ENCODE results near the gene SLC17A9.

Gene SLC17A9

DNA sequence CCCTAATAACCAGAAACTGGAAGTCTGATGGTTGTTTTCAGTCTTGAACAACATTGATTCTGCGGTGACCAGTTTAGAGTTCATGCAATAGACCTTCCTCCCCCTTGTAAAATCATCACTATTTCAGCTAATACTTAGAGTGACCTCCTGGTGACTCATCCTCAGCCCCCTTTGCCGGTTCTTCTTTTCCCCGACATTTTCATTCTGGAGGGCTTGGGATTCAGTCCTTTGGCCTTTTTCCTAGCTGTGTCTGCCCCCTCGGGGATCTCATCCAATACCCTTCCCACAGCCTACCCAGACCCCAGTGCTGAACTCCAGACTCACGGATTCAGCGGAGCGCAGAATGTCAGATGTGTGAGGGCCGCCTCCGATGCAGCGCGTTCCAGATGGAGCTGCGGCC lies 61.8 kb downstream of the SLC17A9 start:
- no peak overlapping the region for H3K4me3 ChIP-seq (ENCODE audit: low read depth, low read length)
- TF ChIP-seq, protein P1, sequence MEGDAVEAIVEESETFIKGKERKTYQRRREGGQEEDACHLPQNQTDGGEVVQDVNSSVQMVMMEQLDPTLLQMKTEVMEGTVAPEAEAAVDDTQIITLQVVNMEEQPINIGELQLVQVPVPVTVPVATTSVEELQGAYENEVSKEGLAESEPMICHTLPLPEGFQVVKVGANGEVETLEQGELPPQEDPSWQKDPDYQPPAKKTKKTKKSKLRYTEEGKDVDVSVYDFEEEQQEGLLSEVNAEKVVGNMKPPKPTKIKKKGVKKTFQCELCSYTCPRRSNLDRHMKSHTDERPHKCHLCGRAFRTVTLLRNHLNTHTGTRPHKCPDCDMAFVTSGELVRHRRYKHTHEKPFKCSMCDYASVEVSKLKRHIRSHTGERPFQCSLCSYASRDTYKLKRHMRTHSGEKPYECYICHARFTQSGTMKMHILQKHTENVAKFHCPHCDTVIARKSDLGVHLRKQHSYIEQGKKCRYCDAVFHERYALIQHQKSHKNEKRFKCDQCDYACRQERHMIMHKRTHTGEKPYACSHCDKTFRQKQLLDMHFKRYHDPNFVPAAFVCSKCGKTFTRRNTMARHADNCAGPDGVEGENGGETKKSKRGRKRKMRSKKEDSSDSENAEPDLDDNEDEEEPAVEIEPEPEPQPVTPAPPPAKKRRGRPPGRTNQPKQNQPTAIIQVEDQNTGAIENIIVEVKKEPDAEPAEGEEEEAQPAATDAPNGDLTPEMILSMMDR (IDR thresholded peaks at IDR 0.05; ENCODE audit: borderline replicate concordance, insufficient read depth, low read depth, low read length), result no peak

DNA sequence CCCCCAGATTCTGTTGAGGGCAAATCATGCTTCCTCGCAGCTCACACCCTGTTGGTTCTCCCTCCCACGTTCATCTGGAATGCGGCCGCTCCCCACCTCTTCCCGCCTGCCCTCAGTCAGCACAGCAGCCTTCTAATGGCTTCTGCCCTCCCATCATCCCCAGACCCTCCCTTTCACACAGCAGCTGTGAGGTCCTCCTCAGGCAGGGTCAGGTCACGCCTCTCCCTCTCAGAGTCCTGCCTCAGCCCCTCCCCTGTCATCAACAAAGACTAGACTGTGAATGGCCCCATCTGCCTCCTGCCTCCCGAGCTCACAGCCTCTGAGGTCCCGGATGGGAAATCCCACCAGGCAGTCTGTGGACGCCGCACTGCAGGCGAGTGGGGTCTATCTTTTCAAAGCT lies 62.2 kb downstream of the SLC17A9 start:
- no peak overlapping the region for H3K4me3 ChIP-seq (ENCODE audit: low read depth, low read length)
- TF ChIP-seq, protein P1 (IDR thresholded peaks at IDR 0.05; ENCODE audit: borderline replicate concordance, insufficient read depth, low read depth, low read length), result no peak

DNA sequence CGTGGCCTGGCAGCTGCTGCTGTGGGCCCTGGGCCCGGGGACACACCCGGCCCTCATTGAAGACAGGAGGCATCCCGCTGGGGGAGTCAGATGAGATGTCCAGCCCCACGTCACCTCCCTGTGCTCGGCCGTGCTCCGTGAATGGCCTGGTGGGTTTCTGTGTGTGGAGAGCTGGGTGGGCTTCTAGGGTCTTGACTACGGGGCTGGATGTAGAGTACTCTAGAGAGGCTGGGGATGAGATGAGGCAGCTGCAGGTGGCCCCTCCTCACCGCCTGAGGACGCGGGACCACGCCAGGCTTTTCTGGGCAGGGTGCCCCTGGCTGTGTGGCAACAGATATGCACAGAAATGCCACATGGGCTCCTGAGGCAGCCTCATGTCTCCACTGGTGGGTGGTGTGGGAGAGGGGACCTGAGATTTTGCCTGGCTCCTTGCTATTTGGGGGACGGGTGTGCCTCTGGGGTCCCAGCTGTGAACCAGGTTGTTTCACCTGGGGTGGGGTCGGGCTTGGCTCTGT lies 62.7 kb downstream of the SLC17A9 start:
- H3K4me3 ChIP-seq (ENCODE audit: low read depth, low read length), result no peak overlapping the region
- TF ChIP-seq, protein P1 (IDR thresholded peaks at IDR 0.05; ENCODE audit: borderline replicate concordance, insufficient read depth, low read depth, low read length), result no peak

DNA sequence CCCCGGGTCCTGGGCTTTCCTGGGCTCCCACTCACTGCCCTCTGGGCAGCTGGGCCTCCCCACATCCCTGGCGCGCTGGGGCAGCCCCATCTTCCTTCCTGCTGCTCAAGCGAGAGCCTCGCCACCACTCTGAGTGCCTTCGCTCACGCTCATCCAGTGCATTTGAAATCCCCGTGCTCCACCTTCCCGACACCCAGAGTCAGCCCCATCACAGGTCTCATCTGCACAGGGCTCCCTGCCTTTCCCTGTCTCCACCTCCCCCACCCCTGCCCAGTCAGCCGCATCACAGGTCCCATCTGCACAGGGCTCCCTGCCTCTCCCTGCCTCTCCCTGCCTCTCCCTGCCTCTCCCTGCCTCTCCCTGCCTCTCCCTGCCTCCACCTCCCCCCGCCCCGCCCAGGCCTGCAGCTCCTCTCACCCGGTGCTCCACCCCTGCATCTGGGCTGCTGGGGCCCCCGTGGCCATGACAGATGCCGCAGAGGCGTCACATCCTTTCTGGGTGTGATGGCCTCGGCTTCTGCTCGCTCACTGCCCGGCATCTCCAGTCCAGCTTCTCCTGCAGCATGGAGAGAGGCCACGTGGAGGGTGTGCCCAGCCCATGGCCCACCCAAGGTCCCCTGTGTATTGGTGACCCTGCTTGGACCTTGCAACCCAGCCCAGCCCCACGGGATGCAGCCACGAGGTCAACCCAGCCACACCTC lies 63.3 kb downstream of the SLC17A9 start:
- no peak overlapping the region for H3K4me3 ChIP-seq (ENCODE audit: low read depth, low read length)
- TF ChIP-seq, protein P1 (IDR thresholded peaks at IDR 0.05; ENCODE audit: borderline replicate concordance, insufficient read depth, low read depth, low read length), result no peak

DNA sequence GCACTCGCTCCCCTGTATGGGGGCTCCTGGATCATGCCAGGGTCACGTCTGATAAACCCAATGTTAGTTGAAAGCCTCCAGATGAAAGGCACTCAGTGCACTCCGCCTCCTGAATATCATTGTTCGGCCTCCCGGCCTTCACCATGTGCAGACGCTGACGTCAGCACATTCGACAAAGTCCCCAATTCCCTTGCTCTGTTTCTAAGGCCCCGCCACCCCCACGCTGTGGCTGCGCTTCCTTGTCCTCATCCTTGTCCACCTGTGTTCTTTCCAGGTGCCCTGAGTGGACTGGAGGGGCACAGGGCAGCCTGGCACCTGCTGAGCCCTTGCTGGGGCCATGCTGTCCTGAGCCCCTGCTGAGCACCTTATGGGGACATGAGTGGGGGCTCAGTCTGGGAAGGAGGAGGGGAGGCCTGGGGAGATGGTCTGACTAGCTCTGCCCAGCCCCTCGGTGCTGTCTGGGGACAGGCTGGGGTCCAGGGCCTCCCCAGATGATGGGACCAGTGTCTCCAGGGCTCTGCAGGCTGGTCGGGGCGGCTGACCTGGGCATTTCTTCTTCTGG lies 64.1 kb downstream of the SLC17A9 start:
- TF ChIP-seq, protein P1 (IDR thresholded peaks at IDR 0.05; ENCODE audit: borderline replicate concordance, insufficient read depth, low read depth, low read length), result no peak
- no peak overlapping the region for H3K4me3 ChIP-seq (ENCODE audit: low read depth, low read length)

DNA sequence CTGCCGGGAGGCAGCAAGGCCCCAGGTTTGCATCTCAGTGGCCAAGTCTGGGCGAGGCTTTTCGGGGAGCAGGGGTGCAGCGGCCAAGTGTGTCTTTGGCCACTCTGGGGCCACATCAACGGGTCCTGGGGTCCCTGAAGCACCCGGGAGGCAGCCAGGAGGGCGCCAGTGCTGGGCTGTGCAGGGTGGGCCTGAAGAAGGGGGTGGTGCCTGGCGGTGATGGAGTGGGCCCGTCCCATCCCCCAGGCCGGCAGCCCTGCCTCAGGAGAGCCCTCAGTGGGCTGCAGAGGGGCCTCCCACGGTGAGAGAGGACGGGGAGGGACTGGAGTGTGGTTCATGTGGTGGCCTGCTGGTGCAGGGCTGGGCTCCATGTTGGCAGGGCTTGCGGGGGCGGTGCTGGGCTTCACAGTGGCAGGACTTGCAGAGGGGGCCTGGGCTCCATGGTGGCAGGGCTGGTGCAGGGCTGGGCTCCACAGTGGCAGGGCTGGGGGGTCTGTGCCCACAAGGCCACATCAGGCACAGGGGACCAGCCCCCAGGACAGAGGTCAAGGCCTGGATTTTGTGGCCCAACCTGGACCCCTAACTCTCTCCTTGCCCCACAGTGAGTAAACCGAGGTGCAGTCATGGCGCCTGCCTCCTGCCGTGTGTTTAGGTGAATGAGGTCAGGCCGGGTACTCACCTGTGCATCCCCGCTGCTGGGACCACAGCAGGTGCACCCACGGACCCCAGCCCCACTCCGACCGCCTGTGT lies 64.7 kb downstream of the SLC17A9 start:
- H3K4me3 ChIP-seq (ENCODE audit: low read depth, low read length), result no peak overlapping the region

More for the DNA sequence above, 64.7 kb downstream of the SLC17A9 start:
- TF ChIP-seq, protein P1 (IDR thresholded peaks at IDR 0.05; ENCODE audit: borderline replicate concordance, insufficient read depth, low read depth, low read length), result no peak
